Stimulated activated CD8-positive, alpha-beta memory T cell treated with anti-CD3 and anti-CD28 coated beads, Interleukin-7, amount 100 ng/mL, for 1 hour (primary cell): Measurements from ENCODE around the gene TPSAB1.
"Not testable (repeated sequence)": the region's sequence is repeated elsewhere in the genome, so short reads cannot be mapped to it uniquely, and the experiment has no call there.

Experiments used
- DNase-seq, 2 donors: peaks; one replicate each; pipeline ENCODE4 v3.0.0-alpha.2; 2020; ENCODE audit warnings: low read depth in 2 of 2

The TPSAB1 gene

GRCh38 chr16:1265090-1265630 lies 24.7 kb downstream of the TPSAB1 start:
- no peak for DNase-seq

- DNase-seq = no peak
Measured at GRCh38 chr16:1265826-1266225, 25.3 kb downstream of the TPSAB1 start.

GRCh38 chr16:1269418-1269817 lies 28.9 kb downstream of the TPSAB1 start:
- not testable (repeated sequence) for DNase-seq

- DNase-seq = no peak
Measured at GRCh38 chr16:1271380-1271723, 30.8 kb downstream of the TPSAB1 start.

- not testable (repeated sequence) for DNase-seq
Measured at GRCh38 chr16:1271724-1272413, 31.4 kb downstream of the TPSAB1 start.

GRCh38 chr16:1272453-1273198 lies 32.1 kb downstream of the TPSAB1 start:
- no peak for DNase-seq

GRCh38 chr16:1273816-1274215 lies 33.3 kb downstream of the TPSAB1 start:
- DNase-seq = no peak

GRCh38 chr16:1274767-1275166 lies 34.3 kb downstream of the TPSAB1 start:
- DNase-seq = no peak

- DNase-seq = no peak
Measured at GRCh38 chr16:1275791-1276579, 35.5 kb downstream of the TPSAB1 start.

- DNase-seq = no peak
Measured at GRCh38 chr16:1276580-1276878, 36.0 kb downstream of the TPSAB1 start.

- no peak for DNase-seq
Measured at GRCh38 chr16:1277151-1277598, 36.7 kb downstream of the TPSAB1 start.

- no peak for DNase-seq
Measured at GRCh38 chr16:1277617-1278282, 37.2 kb downstream of the TPSAB1 start.

GRCh38 chr16:1278477-1278876 lies 38.0 kb downstream of the TPSAB1 start:
- no peak for DNase-seq

GRCh38 chr16:1279081-1279944 lies 38.8 kb downstream of the TPSAB1 start:
- no peak for DNase-seq

GRCh38 chr16:1279945-1280589 lies 39.6 kb downstream of the TPSAB1 start:
- no peak for DNase-seq

GRCh38 chr16:1280783-1281182 lies 40.3 kb downstream of the TPSAB1 start:
- DNase-seq = no peak

- no peak for DNase-seq
Measured at GRCh38 chr16:1281517-1281916, 41.0 kb downstream of the TPSAB1 start.

GRCh38 chr16:1282324-1282973 lies 41.9 kb downstream of the TPSAB1 start:
- no peak for DNase-seq

GRCh38 chr16:1283296-1283695 lies 42.8 kb downstream of the TPSAB1 start:
- DNase-seq = no peak
